HG02973 (cell line): ENCODE results near the gene OR52D1.

ENCODE experiments used
- ATAC-seq: cut with Tn5 transposase; IDR thresholded peaks from one replicate; pipeline ENCODE4 v1.9.1; 2021; ENCODE audit warnings: moderate library complexity; ENCODE audit not compliant: unreplicated experiment

OR52D1 gene

GRCh38 chr11:5488385-5488784, at the start of gene OR52D1:
TSS of gene OR52D1 (plus strand) at chr11:5488685. CDS start at chr11:5488707, 22 bp downstream.
- ATAC-seq, result no peak

- no peak for ATAC-seq
Measured at GRCh38 chr11:5441414-5441813, 47.1 kb upstream of the OR52D1 start, which contains the start of gene OR51I1. TSS of gene OR51I1 (minus strand) at chr11:5441514. CDS start at chr11:5441514, 0 bp downstream.

GRCh38 chr11:5443835-5444393, 44.6 kb upstream of the OR52D1 start:
- ATAC-seq, result no peak

- no peak for ATAC-seq
Measured at GRCh38 chr11:5449023-5449422, 39.5 kb upstream of the OR52D1 start, which contains the start of gene OR51I2. TSS of gene OR51I2 (plus strand) at chr11:5449323. CDS start at chr11:5453489, 4,166 bp downstream.

GRCh38 chr11:5449432-5449831, 39.1 kb upstream of the OR52D1 start:
- no peak for ATAC-seq

- ATAC-seq, result no peak
Measured at GRCh38 chr11:5460983-5461621, 27.4 kb upstream of the OR52D1 start.

GRCh38 chr11:5467527-5467926, 21.0 kb upstream of the OR52D1 start:
- no peak for ATAC-seq

GRCh38 chr11:5473921-5474320, 14.6 kb upstream of the OR52D1 start:
- ATAC-seq, result no peak

- peak; percentile 78 for ATAC-seq
Measured at GRCh38 chr11:5476186-5476819, 12.2 kb upstream of the OR52D1 start.

- no peak for ATAC-seq
Measured at GRCh38 chr11:5486003-5486402, 2.5 kb upstream of the OR52D1 start.

- ATAC-seq, result no peak
Measured at GRCh38 chr11:5486421-5486820, 2.1 kb upstream of the OR52D1 start.

- ATAC-seq, result no peak
Measured at GRCh38 chr11:5488798-5489399, 414 bp downstream of the OR52D1 start.

GRCh38 chr11:5489576-5490357, 1.3 kb downstream of the OR52D1 start:
- ATAC-seq, result no peak

- ATAC-seq, result no peak
Measured at GRCh38 chr11:5499671-5500070, 11.2 kb downstream of the OR52D1 start.

- ATAC-seq, result no peak
Measured at GRCh38 chr11:5500393-5500801, 11.9 kb downstream of the OR52D1 start.

- no peak for ATAC-seq
Measured at GRCh38 chr11:5504403-5504921, 16.0 kb downstream of the OR52D1 start.

GRCh38 chr11:5505363-5506048, 17.0 kb downstream of the OR52D1 start:
- ATAC-seq, result no peak

- no peak for ATAC-seq
Measured at GRCh38 chr11:5507177-5507932, 18.9 kb downstream of the OR52D1 start.

GRCh38 chr11:5507933-5508305, 19.4 kb downstream of the OR52D1 start:
- no peak for ATAC-seq

GRCh38 chr11:5508605-5509004, 20.1 kb downstream of the OR52D1 start:
- ATAC-seq, result no peak
